HL-60 (cell line): ENCODE measurements around the gene HTR3B.

Source experiments
- TF ChIP-seq, protein P1 (sequence below): IDR thresholded peaks from 2 replicates; pipeline ENCODE4 v1.6.1; 2012; ENCODE audit warnings: low read depth; ENCODE audit not compliant: insufficient replicate concordance
- TF ChIP-seq, protein P2 (sequence below): IDR thresholded peaks from one replicate; pipeline ENCODE4 v1.5.1; 2011; ENCODE audit warnings: low read length, control low read depth, inconsistent platforms; ENCODE audit not compliant: insufficient read depth

DNA sequence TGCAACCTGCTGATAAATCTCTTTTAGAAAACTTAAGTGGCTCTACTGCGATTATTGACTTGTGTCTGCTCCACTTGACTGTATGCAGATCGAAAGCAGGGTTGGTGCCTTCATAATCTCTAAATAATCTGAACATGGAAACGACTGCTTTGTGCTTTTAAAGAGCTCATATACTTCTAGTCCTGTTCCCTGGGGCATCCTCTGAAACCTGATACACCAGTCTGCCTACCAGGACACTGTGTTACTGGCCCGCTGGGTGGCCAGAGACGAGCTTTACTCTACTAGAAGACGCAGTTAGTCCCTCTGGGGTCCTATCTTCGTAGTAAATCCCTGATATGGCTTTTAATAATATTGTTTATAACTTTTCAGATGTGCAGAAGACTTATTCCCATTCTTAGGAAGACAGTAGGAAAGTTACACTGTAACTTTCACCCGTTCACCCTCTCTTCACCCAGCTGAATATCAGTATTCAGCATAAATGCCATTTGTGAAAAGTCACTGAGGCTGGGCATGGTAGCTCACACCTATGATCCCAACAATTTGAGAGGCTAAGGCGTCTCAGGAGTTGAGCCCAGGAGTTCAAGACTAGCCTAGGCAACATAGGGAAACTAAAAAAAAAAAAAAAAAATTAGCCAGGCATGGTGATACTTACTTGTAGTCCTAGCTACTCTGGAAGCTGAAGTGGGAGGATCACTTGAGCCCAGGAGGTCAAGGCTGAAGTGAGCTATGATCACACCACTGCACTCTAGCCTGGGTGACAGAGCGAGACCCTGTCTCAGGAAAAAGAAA, 9.0 kb upstream of the HTR3B start:
- TF ChIP-seq, protein P1, sequence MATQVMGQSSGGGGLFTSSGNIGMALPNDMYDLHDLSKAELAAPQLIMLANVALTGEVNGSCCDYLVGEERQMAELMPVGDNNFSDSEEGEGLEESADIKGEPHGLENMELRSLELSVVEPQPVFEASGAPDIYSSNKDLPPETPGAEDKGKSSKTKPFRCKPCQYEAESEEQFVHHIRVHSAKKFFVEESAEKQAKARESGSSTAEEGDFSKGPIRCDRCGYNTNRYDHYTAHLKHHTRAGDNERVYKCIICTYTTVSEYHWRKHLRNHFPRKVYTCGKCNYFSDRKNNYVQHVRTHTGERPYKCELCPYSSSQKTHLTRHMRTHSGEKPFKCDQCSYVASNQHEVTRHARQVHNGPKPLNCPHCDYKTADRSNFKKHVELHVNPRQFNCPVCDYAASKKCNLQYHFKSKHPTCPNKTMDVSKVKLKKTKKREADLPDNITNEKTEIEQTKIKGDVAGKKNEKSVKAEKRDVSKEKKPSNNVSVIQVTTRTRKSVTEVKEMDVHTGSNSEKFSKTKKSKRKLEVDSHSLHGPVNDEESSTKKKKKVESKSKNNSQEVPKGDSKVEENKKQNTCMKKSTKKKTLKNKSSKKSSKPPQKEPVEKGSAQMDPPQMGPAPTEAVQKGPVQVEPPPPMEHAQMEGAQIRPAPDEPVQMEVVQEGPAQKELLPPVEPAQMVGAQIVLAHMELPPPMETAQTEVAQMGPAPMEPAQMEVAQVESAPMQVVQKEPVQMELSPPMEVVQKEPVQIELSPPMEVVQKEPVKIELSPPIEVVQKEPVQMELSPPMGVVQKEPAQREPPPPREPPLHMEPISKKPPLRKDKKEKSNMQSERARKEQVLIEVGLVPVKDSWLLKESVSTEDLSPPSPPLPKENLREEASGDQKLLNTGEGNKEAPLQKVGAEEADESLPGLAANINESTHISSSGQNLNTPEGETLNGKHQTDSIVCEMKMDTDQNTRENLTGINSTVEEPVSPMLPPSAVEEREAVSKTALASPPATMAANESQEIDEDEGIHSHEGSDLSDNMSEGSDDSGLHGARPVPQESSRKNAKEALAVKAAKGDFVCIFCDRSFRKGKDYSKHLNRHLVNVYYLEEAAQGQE: no peak
- TF ChIP-seq, protein P2, sequence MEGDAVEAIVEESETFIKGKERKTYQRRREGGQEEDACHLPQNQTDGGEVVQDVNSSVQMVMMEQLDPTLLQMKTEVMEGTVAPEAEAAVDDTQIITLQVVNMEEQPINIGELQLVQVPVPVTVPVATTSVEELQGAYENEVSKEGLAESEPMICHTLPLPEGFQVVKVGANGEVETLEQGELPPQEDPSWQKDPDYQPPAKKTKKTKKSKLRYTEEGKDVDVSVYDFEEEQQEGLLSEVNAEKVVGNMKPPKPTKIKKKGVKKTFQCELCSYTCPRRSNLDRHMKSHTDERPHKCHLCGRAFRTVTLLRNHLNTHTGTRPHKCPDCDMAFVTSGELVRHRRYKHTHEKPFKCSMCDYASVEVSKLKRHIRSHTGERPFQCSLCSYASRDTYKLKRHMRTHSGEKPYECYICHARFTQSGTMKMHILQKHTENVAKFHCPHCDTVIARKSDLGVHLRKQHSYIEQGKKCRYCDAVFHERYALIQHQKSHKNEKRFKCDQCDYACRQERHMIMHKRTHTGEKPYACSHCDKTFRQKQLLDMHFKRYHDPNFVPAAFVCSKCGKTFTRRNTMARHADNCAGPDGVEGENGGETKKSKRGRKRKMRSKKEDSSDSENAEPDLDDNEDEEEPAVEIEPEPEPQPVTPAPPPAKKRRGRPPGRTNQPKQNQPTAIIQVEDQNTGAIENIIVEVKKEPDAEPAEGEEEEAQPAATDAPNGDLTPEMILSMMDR: no peak
